PC-9 (cell line): ENCODE measurements around the gene ASTL.

Experiments used
- EZH2 ChIP-seq: fragments of 200-600 bp; sonication (generic); IDR thresholded peaks from 2 replicates; pipeline ENCODE4 v1.8.0; 2017; ENCODE audit warnings: antibody characterized with exemption, low read depth
- TF ChIP-seq, protein P1 (sequence below): fragments of 200-600 bp; sonication (generic); conservative IDR thresholded peaks from 2 replicates; pipeline ENCODE4 v1.6.1; 2017; ENCODE audit warnings: mixed run types, antibody characterized with exemption, mild to moderate bottlenecking, moderate library complexity

DNA sequence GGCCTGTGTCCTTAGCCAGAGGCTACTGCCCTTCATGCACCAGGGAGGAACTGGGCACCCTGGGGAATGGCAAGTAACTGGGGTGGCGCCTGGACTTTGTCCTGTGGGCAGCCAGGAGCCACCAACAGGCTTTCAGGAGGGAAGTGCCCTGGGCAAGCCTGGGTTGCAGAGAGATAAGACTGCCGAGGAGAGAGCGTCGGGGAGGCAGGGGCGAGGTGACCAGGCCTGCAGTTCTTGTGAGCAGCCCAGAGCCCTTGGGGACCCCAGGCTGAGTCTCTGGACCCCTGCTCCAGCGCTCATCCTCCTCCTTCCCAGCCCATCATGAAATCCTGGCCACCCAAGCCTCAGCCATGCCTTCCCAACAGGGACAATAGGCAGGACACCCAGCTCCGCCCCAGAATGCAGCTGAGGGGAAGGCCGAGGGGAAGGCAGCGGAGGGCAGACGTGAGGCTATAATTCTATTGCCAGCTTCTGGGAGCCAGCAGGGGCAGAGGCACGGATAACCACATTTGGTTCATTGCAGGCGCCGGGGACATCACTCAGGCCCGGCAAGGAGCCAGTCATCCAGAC, 47.1 kb downstream of the ASTL start:
- no peak for TF ChIP-seq EZH2
- TF ChIP-seq, protein P1, sequence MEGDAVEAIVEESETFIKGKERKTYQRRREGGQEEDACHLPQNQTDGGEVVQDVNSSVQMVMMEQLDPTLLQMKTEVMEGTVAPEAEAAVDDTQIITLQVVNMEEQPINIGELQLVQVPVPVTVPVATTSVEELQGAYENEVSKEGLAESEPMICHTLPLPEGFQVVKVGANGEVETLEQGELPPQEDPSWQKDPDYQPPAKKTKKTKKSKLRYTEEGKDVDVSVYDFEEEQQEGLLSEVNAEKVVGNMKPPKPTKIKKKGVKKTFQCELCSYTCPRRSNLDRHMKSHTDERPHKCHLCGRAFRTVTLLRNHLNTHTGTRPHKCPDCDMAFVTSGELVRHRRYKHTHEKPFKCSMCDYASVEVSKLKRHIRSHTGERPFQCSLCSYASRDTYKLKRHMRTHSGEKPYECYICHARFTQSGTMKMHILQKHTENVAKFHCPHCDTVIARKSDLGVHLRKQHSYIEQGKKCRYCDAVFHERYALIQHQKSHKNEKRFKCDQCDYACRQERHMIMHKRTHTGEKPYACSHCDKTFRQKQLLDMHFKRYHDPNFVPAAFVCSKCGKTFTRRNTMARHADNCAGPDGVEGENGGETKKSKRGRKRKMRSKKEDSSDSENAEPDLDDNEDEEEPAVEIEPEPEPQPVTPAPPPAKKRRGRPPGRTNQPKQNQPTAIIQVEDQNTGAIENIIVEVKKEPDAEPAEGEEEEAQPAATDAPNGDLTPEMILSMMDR: no peak
